GM18520 (cell line): ENCODE results near the gene SLC9A9.
"Not testable (repeated sequence)": the region's sequence is repeated elsewhere in the genome, so short reads cannot be mapped to it uniquely, and the experiment has no call there.

Source experiments
- ATAC-seq: cut with Tn5 transposase; IDR thresholded peaks from one replicate; pipeline ENCODE4 v1.9.1; 2021; ENCODE audit not compliant: unreplicated experiment

SLC9A9 gene

DNA sequence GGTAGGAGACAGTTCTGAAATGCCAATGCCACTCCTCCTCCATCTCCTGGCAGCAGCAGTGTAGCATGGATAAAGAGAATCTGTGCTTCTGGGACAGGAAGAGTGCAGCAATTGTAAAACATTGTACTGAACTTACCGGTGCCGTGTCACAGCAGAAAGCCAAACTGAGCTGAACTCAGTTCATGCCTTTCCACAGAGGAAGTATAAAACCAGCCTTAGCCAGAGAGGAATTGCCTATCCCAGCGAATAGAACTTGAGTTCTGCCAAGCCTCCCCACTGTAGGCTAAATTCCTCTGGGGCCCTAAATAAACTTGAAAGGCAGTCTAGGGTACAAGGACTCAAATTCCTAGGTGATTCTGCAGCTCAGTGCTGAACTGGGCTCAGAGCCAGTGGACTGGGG lies 148.8 kb downstream of the SLC9A9 start:
- no peak for ATAC-seq

DNA sequence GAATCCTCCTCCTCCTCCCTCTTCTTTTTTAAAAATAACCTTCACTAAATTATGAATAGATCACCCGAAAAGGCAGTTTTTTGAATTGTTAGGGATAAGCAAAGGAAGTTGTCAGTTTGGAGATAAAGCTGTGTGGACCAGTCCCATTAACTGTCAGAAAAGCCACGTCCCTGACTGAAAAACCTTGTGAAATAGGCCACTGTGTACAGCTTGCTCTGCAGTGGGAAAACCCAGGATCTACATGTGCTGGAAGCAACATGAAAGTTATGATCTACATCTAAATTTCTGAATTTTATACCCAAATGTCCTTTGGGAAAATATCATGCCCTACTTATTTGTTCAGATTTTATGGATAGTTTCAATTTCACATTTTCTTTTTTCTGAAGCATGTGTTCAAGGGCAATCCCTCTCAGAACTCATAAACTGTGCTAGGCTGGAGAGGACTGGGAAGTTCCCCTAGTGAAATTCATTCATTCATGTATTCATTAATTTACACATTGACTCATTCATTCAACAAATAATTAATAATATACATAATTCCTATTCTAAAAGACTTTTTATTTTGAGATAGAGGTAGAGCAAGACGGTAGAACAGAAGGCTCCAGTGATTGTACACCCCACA lies 149.5 kb downstream of the SLC9A9 start:
- ATAC-seq: no peak

DNA sequence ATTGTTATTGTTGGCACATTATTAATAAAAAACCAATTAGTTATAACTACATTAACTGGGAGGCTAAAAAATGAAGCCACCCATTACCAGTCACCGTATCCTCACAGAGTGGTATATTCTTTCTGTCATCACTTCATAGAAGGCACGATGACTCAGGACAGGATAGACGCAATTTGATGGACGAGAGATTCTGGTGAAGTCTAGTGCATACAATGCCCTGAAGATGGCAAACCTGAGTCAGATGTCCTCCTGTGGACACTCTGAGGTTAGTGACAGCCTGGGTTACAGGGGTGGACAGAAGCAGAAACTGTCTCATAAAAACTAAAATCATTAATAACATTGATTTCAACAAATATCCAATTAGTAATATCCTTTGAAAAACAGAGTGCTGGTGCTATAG lies 150.3 kb downstream of the SLC9A9 start:
- ATAC-seq: no peak

DNA sequence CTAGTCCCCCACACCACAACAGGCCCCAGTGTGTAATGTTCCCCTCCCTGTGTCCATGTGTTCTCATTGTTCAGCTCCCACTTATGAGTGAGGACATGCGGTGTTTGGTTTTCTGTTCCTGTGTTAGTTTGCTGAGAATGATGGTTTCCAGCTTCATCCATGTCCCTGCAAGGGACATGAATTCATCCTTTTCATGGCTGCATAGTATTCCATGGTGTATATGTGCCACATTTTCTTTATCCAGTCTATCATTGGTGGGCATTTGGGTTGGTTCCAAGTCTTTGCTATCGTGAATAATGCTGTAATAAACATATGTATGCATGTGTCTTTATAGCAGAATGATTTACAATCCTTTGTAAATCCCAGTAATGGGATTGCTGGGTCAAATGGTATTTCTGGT lies 152.9 kb downstream of the SLC9A9 start:
- ATAC-seq: not testable (repeated sequence)

DNA sequence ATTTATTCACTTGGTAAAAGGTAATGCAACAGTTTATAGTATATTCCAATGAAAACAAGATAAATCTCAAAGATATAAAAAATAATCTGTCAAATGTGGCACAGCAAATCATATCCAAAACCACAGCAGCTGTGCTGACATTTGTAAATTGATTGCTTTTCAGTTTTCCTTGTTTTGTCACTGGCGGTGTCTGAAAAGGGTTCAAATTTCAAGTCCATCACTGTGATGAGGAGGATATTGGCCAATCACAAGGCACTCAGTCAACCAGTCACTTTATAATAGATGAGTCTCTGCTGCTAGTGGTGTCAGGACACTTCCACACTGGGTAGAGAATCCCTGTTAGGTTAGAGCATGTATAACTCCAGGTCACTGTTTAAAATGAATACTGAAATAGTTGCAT lies 154.8 kb downstream of the SLC9A9 start:
- no peak for ATAC-seq

DNA sequence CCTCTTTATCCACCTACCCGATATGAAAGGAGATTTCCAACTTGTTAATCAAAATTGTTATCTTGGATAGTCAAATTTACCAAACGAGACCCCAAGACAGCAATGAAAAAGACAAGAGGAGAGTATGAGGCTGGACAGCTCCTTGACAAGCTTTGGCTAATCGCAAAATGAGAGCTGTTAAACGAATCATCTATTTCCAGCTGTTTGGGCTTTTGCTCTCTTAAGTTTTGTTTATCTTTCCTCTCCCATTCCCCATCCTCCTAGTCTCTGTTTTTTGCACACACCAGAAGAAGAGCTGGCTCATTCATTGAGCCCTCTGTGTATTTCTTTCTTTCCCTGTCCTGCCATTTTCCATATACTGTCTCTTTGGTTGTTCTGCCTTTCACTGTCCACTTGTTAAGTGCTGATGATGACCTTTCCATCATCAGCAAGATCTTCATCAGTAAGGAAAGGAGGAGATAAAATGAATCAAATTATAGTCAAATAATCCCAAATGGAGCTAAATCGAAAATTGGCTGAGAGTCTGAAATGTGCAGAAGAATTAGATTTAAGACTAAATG lies 161.6 kb downstream of the SLC9A9 start:
- no peak for ATAC-seq

DNA sequence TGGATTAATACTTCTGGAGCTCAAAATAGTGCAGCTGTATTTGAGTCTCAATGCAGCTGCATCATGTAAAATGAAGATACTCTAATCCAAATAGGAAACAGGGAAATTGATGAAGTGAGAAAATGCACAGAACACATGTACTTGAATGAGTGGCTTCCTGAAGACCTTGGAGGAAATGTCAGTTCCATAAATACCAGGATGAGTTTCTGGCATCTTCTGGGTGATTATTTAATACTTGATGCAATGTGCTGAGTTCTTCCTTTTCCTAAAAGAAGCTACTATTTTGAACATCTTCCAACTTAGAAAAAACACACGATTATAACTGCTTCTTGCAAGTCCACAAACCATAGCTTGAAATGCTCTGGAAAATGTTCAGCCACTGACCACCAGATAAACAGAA lies 162.8 kb downstream of the SLC9A9 start:
- ATAC-seq: no peak

DNA sequence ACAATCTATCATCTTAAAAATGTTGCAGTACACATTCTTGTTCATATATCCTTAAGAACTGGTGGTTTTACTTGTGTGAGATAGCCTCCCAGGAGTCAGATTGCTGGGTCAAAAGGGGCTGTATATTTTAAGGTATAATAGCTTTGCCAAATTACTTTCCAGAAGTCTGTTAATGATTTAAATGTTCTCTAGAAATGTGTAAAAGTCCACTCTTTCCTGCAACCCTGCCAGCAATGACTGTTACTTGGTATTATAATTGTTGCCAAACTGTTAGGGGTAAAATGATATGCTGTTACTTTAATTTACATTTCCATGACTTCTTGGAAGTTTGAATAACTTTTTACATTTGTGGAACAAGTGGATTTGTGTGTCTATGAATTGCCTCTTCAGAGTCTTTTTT lies 170.8 kb downstream of the SLC9A9 start:
- no peak for ATAC-seq

DNA sequence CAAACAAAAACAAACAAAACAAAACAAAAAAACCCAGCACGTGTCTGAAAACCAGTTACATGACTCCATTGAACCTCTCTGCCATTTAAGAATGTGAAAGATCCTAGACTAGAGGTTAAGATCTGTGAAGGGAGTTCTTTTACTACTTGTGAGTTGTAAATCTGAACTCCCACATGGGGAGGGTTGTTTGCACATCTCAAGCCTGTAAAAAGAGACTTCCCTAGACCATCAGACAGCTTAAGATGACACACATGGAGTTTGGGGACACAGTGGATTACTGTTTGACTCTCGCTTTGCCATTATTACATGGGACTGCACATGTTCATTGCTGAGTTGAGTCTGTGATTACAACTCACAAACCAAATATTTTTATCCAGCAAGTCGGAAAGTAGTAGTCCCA lies 171.5 kb downstream of the SLC9A9 start:
- ATAC-seq: no peak

DNA sequence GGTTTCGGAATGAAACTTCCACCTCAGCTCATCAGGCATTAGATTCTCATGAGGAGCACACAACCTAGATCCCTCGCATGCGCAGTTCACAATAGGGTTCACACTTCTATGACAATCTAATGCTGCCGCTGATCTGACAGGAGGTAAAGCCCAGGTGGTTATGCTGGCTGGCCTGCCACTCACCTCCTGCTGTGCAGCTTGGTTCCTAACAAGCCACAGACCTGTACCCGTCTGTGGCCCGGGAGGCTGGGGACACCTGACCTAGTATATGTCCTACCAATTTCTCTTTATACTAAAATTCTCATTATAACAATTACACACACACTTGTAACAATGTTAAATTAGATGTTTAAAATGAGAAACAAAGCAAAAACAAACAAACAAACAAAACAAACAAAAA lies 172.2 kb downstream of the SLC9A9 start:
- no peak for ATAC-seq

DNA sequence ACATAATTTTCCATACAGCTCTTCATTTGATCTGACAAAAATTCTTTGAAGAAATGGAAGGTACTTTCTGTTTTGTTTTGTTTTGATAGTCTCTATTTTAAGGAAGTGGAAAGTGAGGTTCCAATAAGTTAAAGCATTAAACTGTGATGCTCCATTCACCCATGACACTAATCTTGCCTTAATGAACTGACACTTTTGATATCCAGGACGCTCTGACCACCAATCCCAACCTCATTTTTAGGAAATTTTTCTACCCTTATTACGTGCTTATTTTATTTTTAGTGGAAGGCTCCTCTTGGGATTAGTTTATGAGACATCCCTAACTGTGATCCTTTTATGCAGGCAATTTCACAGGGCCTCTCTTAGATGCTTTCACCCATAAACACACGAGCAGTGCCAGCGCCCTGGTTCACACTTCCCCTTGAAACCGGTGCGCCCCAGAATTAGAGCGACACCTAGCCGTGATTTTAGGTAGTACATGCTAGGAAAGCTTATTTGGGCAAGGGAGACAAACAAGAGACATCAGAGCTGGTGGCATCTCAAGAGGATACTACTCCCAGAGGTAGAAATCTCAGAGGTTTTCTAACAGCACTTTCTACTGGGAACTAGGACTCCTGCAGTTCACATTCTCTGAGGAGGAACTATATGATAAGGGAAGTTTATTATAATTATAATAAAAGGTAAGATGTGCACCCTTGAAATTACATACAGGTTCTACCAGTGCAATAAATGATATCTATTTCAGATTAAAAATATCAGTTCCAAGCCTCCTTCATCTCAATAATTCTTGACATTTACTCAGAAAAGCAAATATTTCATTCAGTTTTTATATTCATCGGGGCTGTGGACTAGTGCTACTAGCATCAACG lies 173.9 kb downstream of the SLC9A9 start:
- ATAC-seq: peak; percentile 59

DNA sequence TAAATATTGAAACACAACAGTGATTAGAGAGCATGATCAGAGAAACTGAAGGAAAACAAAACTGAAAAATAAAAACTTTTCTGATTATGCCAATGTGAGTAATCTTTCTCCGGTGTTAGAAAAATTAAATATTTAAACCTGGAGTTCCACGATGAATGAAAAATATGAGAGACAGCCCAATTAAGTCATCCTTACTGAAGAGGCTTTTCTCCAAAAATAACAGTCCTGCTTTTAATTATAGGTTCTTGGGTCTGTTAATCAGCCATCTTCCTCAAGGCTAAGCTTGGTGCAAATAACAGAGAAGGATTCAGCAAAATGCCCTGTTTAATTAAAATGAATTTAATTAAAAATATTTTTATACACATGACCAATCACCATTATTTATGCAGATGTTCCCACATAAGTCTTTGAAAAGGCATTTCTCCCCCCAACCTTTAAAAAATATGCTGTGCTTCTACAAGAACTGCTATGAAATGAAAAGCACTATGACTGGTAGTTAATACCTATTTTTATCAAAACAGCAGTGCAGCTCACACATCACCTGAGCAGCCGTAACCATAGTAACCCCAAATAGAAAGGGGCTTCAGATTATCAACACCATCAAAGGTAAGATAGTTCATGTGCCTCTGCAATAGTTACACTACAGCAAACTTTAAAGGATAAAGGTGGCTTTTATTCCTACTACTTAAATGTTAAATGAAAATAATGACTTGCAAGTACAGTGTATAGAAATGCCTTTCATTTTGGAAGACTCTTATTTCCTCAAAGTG lies 175.7 kb downstream of the SLC9A9 start:
- no peak for ATAC-seq

DNA sequence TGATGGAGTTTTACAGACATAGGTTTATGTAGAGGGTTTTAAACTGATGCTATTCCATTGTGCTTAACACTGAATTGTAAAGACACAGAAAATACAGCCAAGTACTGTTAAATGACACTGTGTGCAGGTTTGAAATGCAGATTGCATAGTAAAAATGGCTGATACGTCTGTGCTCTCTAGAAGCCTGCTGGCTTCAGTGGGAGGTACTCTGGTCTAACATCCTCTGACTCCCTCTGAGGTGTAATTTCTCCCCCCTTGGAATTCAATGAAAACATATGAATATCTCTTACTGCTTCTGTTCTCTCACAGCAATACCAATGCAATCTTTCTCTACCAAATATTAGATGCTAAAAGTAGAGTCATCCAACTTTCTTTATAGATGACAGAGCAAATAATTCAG lies 176.6 kb downstream of the SLC9A9 start:
- no peak for ATAC-seq

DNA sequence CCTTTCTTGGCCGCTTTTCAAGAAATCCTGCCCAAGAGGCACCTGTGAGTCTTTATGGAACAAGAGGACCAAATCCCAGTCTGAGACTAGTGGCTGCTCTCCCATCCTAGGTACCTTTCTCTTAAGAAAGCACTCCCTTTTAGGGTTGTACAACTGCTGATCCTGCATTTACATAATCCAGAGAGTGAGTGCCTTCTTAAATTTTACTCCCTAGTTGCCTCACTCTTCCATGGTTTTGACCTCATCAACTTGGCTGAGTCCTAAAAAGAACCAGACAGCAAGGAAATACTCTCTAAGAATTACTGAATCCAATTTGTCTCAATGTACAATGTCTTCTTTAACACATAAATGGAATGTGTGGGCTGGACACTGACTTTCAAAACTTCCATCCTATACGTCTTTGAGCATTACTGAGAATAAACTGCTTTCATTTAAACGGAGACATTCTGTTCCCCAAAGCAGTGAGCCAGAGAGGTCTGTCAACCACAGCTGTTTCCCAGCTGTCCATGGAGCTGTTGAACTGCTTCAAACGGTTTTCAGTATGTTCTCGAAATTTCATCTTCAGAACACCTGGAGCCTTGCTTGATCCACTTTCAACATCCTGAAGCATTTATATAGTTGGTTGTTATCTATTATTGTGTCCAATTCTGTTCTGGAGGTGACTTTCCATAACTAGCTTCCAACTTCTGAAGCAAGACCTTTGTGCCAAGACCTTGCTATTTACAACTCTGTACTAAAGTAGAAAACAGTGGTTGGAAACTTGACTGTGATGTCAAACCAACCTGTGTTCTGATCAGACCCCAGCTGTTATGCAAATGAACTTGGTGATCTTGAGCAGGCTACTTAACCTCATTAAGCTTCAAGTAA lies 179.1 kb downstream of the SLC9A9 start:
- peak; percentile 86 for ATAC-seq

DNA sequence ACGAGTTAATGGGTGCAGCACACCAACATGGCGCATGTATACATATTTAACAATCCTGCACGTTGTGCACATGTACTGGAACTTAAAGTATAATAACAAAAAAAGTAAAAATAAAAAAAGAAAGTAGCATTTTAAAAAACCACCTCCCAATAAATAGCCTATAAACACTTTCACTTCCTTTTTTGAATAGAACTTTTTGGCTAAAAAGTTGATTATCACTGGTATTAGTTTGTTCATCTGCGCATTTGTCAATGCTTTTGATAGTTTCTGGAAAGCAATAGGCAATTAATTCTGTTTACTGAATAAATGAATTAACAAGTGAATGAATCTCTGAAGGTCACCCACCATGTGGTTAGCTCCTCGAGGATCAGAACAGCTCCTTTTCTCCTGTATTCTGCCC lies 179.9 kb downstream of the SLC9A9 start:
- no peak for ATAC-seq

DNA sequence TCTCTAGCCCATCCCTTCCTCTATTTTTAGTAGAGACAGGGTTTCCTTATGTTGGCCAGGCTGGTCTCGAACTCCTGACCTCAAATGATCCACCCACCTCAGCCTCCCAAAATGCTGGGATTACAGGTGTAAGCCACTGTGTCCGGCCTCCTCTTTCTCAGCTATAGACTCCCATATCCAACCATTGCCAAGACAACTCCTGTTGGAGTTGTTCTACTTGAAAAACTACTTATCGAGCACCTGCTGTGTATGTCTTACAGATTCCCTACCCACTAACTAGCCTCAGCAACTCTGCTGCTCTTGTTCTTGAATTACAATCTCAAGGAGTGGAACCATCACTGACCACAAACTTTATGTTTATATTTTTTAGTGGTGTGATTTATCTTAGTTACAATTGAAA lies 186.6 kb downstream of the SLC9A9 start:
- ATAC-seq: no peak

DNA sequence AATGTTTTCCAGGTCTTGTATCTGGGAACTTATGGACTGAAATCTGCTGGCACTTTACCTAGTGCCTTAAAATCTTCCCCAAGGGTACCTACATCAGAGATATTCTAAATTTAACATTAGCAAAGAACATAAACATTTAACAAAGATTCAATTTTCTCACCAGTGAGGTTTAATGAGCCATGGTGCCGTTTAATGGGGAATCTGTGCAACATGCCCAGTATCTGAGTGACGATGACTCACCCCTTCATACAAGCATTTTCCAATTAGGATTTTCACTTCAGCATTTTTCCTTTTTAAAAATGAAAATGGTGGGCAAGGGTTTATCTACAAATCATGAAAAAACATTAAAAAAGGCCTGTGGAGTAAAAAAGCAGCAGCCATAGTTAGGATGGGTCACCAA lies 189.4 kb downstream of the SLC9A9 start:
- ATAC-seq: no peak

DNA sequence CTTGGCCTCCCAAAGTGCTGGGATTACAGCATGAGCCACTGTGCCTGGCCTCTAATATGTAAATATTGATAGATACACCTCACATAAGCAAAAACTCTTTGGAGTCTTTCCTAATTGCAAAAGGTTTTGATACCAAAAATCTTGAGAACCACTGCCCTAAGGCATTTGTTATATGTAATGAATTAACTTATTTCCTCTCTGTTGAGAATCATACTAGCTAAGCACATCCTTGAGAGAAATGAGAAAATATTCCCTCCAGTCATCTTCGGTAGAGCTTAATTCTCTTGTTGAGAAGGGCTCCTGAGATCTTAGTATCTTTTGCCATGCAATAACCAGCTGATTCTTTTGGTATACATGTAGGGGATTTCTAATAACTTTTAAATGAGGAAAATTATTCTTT lies 190.2 kb downstream of the SLC9A9 start:
- ATAC-seq: no peak

DNA sequence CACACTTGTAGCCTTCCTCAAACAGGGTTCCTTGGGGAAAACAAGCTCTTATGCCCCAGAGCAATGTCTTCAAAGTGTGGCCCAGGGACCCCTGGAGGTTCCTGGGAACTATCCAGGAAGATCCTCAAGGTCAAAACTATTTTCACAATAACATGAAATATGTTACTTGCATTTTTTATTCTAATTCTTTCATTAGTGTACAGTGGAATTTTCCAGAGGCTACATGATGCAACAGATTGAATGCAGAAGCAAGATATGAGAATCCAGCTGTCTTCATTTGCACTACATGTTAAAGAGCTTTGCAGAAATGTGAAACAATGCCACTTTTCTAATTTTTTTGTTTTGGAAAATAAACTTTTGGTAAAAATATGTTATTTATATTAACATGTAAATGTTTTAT lies 190.9 kb downstream of the SLC9A9 start:
- ATAC-seq: no peak

DNA sequence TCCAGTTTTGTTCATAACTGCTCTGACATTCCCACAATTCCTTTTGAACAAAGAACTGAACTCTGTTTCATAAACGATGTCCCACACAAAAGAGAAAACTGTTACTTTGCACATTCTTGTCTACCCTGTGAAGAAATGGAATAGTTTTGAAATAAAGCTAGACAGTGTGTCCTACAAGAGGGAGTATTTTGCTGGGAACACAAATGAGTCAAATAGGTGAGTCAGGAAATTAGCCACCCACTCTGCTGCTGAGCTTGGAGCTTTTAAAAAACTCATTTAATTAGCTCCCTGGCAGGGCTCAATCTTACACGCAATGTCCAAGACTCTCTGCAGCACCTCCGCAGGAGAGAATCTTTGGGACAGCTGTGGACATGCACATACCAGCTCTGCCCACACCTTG lies 193.4 kb downstream of the SLC9A9 start:
- ATAC-seq: no peak

DNA sequence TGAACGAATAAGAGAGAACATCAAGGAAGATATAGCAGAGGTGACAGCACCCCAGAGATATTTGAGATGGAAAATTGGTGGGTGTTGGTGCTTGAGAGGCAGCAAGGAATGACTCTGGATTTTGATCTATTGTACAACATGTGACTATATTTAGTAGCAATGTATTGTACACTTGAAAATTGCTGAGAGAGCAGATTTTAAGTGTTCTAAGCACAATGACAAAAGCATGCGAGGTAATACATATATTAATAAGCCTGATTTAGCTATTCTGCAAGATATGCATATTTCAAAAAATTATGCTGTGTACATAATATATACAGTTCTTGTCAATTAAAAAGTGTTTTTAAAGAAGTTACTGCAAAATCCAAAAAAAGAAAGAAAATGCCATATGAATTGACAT lies 194.3 kb downstream of the SLC9A9 start:
- ATAC-seq: no peak
